ENCODE data around the gene LBR.
"Not testable (repeated sequence)": the region's sequence is repeated elsewhere in the genome, so short reads cannot be mapped to it uniquely, and the experiment has no call there.

The LBR gene

DNA sequence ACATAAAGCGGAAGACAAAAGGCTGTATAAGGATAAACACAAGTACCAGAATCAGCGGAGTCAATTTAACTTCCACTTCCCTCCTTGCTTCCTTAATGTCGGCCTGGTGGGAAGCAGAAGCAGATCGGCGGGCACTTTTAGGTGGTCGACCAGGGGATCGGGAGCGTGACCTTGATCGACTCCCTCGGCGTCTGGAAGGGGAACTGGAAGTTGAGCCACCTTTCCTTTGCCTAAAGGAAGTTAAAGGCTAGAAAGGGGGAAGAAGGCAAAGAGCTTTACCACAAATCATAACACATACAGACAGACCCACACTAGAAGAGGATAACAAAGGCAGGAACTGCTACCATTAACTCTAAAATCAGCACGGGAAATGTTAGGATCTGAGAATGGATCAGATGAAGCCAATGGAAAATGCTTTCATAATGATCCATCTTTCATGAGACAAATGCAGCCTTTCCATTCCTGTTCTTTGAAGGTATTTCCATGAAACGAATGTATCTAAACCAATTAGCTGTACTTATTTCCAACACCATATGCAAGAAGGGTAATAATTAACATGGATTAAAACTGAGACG is 5.7 kb downstream of the LBR start:
- DNase-seq: no peak

DNA sequence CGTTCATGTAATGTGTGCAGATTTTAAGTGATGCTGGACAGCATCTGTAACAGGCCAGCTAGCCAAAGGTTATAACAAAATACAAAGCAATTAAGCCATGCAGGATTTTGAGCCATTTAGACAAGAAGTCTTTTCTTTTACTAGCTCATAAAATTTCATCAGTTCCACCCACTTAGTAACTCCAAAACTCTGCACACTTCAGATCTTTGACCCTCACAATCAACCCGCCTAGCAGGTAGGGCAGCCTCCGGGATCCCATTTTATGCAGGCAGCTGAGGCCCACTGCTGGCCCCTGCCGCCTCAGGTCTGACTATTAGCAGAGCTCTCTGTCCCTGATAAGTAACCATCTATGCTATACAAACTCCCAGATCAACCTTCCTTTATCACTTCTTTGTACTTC is 9.2 kb downstream of the LBR start:
- DNase-seq: no peak

DNA sequence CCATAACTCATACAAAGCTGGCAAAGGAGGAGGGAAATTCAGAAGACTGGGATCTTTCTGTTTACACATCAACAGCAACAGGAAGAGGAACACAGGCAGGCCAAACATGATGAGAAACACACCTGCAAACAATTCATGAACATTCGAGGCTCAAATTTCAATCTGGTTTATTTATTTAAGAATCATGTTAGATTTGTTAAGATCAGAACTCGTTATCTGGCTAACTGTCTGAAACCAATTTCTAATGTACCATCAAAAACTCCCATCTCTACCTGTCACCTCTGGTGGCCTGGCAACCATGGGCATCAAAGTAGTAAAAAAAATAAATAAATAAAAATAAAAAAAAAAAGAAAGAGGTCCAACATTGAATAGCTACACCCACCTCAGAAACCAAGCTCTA is 9.8 kb downstream of the LBR start:
- no peak for DNase-seq

DNA sequence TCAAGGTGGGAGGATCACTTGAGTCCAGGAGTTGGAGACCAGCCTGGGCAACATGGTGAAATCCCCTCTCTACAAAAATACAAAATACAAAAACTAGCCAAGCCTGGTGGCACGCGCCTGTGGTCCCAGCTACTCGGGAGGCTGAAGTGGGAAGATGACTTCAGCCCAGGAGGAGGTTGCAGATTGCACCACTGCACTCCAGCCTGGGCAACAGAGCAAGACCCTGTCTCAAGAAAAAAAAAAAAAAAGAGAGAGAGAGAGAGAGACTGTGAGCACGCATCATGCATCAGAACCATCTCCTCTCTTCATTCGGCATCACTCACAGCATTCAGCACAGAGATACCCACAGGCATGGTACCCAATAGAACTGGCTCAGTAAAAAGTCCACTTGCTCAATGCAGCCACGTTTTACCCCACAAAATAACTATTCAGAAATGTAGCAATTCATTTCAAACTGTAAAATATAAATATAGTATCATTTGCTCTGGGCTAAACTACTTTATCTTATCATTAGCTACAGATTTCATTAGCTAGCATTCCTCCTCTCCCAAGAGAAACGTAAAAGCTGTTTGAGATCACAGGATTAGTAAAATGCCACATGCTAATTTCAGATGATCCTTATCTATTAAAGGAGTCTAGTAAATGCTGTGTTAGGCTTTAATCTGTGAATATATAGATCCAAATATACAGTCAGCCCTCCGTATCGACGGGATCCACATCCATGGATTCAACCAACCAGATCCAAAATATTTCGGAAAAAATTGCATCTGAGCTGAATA is 11.7 kb downstream of the LBR start:
- no peak for DNase-seq

DNA sequence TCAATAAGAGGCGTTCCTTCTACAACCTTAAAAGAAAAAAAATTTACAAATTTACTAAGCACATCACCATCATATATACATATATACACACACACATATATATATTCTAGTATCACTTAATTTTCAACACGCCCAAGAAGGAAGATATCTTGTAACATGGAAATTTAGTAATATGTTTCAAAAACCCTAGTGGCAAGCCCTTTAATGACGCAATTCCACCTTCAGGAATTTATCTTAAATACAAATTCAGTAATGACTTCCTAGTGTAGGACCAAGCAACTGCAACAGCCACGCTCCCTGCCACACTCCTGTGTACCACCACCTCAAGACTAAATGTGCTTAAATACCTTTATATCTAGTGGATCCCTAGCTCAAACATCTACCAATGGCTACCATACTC is 12.5 kb downstream of the LBR start:
- DNase-seq: no peak

DNA sequence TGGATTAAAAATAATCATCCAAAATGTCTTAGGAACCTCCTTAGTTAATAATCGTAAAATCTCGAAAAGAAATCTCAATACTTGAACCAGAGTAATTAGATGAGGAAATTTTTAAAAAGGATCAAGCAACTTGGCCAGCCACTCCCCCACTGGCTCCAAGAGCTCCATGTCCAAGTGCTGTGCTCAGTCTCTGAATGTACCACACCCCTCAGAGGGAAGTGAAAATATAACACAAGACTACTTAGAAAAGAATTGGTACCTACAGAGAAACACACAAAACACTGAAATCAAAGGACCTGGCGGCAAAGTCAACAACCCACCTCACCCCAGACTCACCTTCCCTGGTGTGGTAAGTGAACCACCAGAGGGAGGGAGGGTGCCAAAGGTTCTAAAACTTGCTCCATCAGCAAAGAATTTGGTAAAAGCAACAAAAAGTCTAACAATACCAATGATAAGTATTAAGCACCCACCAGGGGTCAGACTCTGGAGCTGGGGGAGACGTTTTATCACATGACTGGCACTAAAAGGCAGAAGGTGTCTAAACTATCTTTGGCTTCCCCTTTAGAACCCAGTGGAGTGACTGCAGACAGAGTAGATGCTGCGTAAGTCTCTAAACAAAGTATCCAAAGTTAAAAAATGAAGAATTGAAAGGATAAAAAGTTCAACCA is 14.0 kb downstream of the LBR start:
- no peak for DNase-seq

DNA sequence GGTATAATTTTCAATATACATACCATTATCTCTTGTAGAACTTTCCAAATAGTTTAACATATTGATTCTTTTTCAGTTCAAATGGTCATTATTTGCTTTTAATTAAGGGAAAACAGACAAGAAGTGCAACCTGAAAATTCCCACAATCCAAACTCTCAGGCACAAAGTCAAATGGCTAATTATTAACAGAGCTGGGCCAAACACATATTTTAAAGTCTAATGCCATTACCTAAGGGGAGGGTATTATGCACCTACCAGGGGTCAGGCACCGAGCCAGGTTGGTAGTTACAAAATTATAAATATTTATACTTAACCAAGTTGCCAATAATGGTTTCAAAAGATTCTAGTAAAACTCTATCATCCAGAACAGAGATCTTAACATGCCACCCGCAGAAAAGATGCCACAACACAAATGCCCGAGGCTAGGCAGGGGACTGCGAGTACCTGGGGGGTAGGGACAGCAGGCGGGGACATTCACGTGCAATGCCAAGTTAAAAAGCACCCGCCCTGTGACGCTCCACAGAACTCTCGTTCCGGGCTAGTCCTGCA is 15.0 kb downstream of the LBR start:
- no peak for DNase-seq

DNA sequence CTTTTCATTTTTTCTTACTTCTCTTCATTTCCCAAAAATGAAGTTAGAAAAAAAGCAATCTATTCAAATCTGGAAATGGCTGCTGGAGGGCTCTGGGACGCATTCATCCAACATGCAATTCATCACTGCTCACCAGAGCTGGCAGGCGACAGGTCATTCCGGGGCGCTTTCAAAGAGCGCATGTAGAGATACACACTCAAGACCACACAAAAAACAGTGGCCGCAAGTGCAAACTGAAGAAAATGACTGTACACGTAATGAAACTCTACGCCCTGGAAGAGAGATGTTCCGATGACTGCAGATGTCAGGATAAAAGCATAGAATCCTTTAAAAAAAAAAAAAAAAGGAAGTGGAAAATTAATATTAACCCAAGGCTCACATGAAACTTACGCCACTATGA is 15.5 kb downstream of the LBR start:
- no peak for DNase-seq

DNA sequence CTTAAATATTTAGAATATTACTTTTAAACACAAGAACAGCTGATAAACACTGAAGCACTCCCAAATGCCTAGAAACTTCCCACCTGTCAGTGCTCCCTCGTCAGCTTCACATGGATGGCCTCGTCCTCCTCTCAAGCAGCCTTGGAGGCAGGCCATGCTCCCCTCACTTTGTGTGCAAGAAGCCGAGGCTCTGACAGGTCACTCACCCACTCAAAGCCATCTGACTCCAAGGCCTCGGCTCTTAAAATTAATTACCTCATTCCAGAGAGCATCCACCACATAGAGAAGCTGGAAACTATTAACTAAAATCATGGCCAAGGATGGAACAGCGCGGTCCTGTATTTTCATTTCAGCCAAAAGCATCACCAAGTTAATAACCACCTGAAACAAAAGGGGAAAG is 17.8 kb downstream of the LBR start:
- DNase-seq: no peak

DNA sequence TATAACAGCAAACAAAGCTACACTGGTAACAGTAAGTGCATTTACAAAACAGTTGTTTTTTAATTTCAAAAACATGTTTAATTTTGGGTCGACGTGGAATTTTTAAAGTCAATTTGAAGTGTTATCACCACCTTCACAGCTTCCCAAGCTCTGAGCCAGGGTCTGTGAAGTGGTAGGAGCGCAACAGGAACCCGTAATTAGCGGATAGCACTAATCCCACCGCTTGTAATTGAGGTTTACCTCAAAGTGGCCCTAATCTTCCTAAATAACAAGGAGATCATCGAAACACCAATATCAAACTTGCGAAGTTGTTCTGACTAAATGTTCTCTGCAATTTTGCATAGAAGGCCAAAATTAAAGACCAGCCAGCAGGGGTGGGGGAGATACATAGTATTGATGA is 18.8 kb downstream of the LBR start:
- DNase-seq: no peak

DNA sequence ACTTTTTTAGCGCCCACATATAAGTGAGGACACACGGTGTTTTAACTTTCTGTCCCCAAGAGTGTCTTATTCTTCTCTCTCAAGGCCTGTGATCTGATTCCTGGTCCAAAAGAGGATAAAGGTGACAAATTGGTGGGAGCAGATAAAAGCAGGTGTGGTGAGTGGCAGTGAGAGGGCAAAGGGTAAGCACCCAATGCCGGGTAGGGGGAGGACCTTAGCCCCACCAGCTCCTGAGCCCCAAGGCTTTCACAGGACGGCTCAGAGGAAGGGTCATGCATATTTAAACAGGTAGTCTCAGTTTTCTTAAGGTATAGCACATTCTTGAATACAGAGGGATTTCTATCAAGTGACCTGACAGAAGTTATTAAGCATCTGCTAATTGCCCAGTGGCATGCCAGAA is 19.6 kb downstream of the LBR start:
- no peak for DNase-seq

DNA sequence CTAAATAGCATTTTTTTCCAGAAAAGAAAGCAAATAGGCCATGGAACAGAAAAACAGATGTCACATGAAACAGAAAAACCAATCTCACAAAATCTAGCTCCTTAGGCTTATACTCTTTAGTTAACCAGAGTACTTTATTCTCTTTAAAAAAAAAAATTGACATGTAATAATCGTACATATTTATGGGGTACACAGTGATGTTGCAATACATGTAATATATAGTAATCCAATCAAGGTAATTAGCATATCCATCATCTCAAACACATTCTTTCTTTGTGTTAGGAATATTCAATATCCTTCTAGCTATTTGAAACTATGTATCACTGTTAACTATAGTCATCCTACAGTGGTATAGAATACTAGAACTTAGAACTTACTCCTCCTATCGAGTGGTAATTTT is 20.1 kb downstream of the LBR start:
- DNase-seq: no peak

DNA sequence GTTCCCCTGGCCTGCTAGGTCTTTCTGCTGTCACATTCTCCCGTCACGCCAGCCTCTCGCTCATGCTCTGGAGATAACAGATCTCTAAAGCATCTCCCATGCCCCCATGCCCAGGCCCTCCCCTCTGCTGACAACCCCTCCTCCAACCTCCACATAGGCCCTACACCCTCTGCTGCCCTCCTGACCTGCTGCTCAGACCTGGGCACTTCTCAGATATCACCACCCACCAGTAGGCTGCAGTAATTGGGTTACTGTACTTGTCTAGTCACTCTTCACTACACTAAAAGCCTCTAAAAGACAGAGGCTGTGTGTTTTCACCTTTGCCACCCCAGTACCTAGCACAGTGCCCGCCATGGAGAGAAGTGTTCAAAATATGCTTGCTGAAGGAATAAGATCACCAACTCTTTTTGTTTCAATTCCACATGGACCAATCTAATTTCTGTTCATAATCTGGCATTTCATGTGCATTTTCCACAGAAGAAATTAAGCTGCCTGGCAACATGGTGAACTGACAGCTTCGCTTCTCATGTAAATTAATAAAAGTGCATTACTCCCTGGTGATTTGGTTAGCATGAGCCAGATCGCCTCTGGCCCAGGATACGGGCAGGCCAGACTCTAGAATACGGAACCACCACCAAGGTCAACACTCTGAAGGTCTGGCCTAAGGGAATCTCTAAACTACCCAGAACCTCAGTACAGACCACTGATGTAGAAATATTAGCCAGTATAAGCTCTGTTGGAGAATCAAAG is 20.7 kb downstream of the LBR start:
- DNase-seq: no peak

DNA sequence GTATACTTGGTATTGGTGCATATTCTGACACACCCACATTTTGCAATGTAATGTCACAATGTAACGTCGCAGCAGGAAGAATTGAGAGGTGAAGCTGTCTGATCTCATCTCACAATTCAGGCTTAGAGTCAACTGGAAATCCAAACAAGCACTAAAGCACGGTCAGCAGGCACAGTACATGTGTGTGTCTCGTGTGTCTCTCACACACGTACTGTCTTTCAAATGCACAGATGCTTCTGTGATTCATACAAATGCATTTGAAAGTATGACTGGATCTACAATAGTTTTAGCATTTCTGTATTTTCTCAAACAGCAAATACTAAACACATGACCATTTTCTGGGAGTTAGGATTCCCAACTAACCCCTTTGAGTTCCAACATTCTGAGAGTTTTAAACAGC is 26.9 kb downstream of the LBR start:
- DNase-seq: no peak

DNA sequence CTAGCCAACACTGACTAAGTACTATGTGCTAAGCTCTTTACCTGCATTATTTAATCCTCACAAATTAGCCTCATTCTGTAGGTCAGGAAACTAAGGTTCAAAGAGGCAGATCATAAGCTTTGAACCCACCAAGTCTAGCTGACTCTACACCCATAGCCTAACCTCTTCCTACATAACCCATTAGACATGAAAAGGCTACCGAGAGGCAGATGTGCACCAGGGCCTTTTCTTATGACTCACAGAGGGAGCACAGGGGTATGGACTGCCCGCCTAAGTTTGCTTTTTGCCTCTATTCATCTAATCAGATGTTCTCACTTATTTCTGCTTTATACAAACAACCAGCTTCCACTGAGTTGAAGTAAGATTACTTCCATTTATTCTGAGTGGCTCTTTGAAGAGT is 31.5 kb downstream of the LBR start:
- no peak for DNase-seq

DNA sequence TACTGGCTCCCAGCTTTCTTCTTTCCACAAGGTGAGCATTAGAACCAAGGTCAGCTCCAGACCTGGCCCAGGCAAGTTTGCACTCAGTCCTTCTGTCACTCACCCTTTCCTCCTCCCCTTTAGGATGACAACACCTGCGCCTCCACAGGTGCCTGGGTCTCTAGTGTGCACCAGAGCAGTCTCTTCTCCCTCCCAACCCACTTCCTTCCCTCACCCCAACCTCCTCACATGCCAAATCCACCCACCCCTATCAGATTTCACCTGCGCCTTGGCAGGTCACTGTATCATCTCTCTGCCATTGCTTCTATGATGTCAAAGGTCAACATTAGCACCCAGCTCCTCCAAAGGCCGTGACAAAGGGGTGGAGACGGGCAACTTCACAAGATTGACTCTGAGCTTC is 38.0 kb downstream of the LBR start:
- DNase-seq: no peak

DNA sequence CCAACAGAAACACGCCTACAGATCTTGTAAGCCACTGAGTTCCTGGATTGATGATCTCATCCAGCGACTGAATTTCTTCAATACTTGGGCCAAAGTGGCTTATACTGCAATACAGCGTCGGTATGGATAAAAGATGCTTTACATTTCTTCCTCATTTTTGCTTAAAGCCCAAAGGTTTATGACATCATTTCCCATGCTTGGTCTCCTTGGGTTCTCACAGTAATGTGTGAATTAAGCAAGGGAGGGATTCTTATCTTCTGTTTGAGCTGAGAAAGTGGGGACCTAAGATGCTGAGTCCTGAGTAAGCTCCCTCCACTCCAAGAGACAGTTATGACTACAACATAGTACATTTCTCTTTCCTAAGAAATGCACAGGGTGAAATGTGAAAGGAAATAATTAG is 39.5 kb downstream of the LBR start:
- no peak for DNase-seq

DNA sequence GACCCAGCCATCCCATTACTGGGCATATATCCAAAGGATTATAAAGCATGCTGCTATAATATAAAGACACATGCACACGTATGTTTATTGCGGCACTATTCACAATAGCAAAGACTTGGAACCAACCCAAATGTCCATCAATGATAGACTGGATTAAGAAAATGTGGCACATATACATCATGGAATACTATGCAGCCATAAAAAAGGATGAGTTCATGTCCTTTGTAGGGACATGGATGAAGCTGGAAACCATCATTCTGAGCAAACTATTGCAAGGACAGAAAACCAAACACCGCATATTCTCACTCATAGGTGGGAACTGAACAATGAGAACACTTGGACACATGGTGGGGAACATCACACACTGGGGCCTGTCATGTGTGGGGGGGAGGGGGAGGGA is 41.0 kb downstream of the LBR start:
- not testable (repeated sequence) for DNase-seq

DNA sequence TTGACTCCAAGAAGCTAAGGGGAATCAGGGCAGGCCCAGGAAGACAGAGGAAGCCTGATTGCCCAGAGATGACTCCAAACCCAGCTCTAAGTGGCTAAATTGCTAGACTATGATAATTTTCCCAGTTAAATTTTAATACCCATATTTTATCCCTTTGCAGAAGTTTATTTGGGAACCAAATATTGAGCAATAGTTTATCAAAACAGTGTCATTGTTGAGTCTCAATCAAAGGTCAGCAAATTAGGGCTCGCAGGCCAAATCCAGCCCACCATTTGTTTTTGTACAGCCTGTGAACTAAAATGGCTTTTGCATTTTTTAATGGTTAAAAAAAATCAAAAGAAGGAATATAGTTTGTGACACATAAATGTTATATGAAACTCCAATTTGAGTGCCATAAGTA is 47.1 kb downstream of the LBR start:
- DNase-seq: no peak

DNA sequence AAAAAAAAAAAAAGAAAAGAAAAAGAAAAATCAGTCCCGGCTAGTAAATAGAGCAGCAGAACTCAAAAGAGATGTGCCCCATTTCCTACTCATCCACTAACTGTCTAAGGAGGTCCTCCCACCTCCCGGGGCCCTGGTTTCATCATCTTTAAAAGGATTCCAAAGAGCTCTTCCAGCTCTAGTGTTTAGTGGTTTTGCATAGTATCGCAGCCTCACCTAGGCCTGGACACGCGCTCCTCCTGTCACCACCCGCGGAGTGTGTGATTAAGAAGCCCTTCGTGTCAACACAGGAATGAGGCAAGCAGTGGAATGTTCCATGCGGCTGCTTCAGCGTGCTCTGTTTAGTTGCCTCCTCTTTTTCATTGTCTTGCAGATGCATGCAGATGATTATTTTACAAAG is 49.0 kb downstream of the LBR start:
- DNase-seq: no peak

DNA sequence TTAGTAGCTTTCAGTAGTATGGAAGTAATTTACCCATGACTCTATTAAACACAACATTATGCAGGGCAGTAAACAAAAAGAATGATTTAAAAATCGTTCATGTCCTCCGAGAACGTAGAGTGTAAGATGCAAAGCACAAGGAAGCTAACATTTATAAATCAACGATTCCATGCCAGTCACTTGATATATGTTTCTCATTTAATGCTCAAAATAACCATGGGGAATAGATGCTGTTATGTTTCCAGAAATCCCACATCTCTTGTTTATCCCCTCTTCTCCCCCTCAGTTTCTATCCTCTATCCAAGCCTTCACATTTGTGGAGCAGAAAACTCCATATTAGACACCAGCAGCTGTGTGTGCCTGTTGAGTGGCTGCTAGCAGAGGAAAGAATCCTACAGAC is 52.8 kb downstream of the LBR start:
- DNase-seq: no peak

DNA sequence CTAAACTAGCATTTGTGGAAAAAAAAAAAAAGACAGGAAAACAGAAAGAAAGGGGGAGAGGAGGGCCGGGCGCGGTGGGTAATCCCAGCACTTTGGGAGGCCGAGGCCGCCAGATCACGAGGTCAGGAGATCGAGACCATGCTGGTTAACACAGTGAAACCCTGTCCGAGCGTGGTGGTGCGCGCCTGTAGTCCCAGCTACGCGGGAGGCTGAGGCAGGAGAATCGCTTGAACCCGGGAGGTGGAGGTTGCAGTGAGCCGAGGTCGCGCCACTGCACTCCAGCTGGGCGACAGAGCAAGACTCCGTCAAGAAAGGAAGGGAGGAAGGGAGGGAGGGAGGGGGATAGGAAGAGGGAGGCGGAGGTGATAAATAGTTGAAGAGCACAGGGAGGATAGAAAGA is 54.7 kb downstream of the LBR start:
- DNase-seq: no peak

DNA sequence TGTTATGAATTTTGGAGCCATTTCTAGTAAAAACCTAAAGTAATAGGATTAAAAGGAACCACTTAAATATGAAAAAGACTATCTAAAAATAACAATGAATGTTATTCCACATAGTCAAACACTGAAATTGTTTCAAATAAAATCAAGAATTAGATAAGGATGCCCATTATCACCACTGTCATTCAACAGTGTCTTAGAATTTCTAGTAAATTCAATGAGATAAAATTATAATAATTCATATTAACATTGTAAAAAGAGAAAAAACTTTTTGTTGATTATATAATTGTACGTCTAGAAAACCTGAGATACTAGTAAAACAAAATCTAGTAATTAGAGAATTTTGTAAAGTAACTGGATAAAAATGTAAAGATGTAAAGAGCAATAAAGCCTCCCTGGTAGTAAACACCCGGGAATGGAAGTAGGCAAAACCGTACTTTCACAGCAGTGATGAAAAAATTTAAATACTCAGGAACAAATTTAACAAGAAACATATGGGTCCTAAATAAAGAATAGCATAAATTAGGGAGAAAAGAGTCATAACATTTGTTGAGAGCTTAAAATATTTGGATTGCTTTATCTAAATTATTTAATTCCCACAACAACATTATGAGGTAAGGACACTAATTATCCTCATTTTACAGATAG is 56.4 kb downstream of the LBR start:
- no peak for DNase-seq

Data from T-helper 1 cell (primary cell).